Suprapubic skin (tissue), 4 donors: ENCODE measurements around the gene RCAN2. TPM values are rescaled to one million over a fixed set of nuclear protein-coding genes. Genes with fewer than 3 reads are reported as not detected.
"Not testable (repeated sequence)": the region's sequence is repeated elsewhere in the genome, so short reads cannot be mapped to it uniquely, and the experiment has no call there.

Experiments used
- DNase-seq, 2 donors: peaks; one replicate each; pipeline ENCODE4 v3.0.0-alpha.2; 2019; ENCODE audit warnings: low spot score in 2 of 2
- H3K27ac ChIP-seq: fragments of 200-600 bp; sonication (generic); one replicate; pipeline ENCODE4 v1.5.1; 2019
- H3K27me3 ChIP-seq: fragments of 200-600 bp; sonication (generic); one replicate; pipeline ENCODE4 v1.5.1; 2019
- H3K36me3 ChIP-seq: fragments of 200-600 bp; sonication (generic); one replicate; pipeline ENCODE4 v1.5.1; 2019
- H3K4me1 ChIP-seq: fragments of 200-600 bp; sonication (generic); one replicate; pipeline ENCODE4 v1.5.1; 2019
- H3K4me3 ChIP-seq: fragments of 200-600 bp; sonication (generic); one replicate; pipeline ENCODE4 v1.5.1; 2019; ENCODE audit warnings: mild to moderate bottlenecking
- H3K9me3 ChIP-seq: fragments of 200-600 bp; sonication (generic); one replicate; pipeline ENCODE4 v1.5.1; 2019
- EP300 ChIP-seq: sonication (generic); formaldehyde crosslinking; IDR thresholded peaks from one replicate; pipeline ENCODE4 v1.6.1; 2017; ENCODE audit warnings: antibody characterized with exemption
- POLR2A ChIP-seq, 2 donors: fragments of 450-650 bp; IDR thresholded peaks; one replicate each; pipeline ENCODE4 v1.6.1; 2017; ENCODE audit warnings: antibody characterized with exemption in 2 of 2, mild to moderate bottlenecking in 2 of 2, moderate library complexity in 2 of 2
- POLR2AphosphoS5 ChIP-seq, 3 donors: sonication (generic); formaldehyde crosslinking; IDR thresholded peaks; one replicate each; pipeline ENCODE4 v1.6.1; 2017; ENCODE audit warnings: antibody characterized with exemption in 3 of 3
- WGBS: methylation state at CpG from one replicate; pipeline ENCODE4 v1.1.5; 2018; 5-methylcytosine and 5-hydroxymethylcytosine counted together
- total RNA-seq, 4 donors: library from RNA; depleted of rRNA; stranded (reverse); fragments of >200 nt; gene quantifications; one replicate each; pipeline ENCODE4 v1.1.0, GENCODE V29; 2016
- TF ChIP-seq, protein P1 (sequence below), 2 donors: fragments of 200-600 bp in 1 of 2; fragments of 450-650 bp in 1 of 2; sonication (generic) in 1 of 2; IDR thresholded peaks; one replicate each; pipeline ENCODE4 v1.5.1; 2016 to 2019; ENCODE audit warnings: antibody characterized with exemption in 2 of 2, mild to moderate bottlenecking in 1 of 2, moderate library complexity in 1 of 2

RCAN2 gene
- total RNA-seq, 4 donors from 2014 or later, result 6.7 to 15.3 (median 13.8) TPM

DNA sequence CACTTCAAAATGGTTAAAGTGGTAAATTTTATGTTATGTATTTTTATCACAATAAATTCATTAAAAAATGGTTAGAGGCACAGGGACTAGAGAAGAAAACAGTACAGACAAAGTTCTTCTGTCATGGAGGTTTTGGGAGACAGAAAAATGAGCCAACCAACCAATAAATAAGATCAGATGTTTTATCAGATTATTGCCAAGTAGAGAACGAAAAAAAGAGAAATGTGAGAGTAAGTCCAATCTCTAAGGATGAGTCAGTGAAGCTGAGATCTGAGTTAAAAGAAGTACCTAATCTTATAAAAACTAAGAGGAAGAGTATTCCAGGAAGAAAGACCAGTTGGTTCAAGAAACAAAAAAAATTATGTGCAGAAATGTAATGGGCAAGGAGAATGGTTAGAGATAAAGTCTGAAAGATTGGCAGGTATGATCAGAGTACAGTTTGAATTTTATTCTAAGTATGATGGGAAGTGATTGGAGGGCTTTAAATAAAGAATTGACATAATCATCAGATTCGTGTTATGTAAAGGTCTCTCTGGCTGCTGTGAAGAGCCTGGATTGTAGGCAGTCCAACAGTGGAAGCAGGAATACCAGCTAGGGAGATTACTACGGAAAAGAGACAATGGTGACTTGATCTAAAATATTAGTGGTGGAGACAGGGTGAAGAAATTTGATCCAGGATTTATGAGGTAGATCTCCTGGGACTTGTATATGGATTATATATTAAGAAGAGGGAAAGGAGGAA is 79.6 kb downstream of the RCAN2 start:
- Histone ChIP-seq H3K27me3 (no peaks in the 10 kb centered on the region), H3K4me1 (peaks cover 12% of the 10 kb centered on the region), H3K4me3 (no peak overlapping the region), H3K27ac (no peak overlapping the region), H3K9me3 (no peaks in the 10 kb centered on the region), H3K36me3 (no peaks in the 10 kb centered on the region)
- WGBS, result 41% methylated on average over 3 of the region's 3 CpGs
- TF ChIP-seq, protein P1, sequence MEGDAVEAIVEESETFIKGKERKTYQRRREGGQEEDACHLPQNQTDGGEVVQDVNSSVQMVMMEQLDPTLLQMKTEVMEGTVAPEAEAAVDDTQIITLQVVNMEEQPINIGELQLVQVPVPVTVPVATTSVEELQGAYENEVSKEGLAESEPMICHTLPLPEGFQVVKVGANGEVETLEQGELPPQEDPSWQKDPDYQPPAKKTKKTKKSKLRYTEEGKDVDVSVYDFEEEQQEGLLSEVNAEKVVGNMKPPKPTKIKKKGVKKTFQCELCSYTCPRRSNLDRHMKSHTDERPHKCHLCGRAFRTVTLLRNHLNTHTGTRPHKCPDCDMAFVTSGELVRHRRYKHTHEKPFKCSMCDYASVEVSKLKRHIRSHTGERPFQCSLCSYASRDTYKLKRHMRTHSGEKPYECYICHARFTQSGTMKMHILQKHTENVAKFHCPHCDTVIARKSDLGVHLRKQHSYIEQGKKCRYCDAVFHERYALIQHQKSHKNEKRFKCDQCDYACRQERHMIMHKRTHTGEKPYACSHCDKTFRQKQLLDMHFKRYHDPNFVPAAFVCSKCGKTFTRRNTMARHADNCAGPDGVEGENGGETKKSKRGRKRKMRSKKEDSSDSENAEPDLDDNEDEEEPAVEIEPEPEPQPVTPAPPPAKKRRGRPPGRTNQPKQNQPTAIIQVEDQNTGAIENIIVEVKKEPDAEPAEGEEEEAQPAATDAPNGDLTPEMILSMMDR (IDR thresholded peaks at IDR 0.05), result no peak
- TF ChIP-seq POLR2A (IDR thresholded peaks at IDR 0.05) (no peak), POLR2AphosphoS5 (IDR thresholded peaks at IDR 0.05) (no peak), EP300 (no peak)
- no peak for DNase-seq

DNA sequence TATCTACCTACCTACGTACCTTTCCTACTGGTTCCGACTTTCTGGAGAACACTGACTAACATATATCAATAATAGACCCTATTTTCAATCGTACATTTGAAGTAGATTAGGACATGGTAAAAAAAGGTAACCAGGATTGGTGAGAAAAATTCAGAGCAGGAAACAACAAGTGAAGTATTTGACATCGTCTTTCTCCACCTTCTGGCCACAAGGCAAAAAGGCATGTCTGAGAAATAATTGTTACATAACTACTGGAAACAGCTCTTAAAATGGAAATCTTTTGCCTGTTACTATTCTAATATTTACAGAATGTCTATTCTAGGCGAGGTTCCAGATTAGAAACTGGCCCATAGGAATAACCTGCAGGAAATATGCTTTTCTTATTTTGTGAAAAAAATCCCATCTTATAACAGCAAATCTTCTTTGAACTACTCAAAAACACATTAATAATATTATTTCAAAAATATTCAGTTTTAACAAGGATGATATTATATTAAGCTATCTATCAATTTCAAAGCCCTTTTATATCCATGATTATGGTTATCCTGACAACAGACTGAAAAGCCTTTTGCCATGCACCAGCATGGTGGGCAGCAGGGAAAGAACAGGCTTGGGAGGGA is 80.8 kb downstream of the RCAN2 start:
- Histone ChIP-seq H3K9me3 (no peaks in the 10 kb centered on the region), H3K4me1 (peaks cover 12% of the 10 kb centered on the region), H3K27me3 (no peaks in the 10 kb centered on the region), H3K27ac (no peak overlapping the region), H3K4me3 (no peak overlapping the region), H3K36me3 (no peaks in the 10 kb centered on the region)
- TF ChIP-seq EP300, result no peak
- TF ChIP-seq, protein P1 (IDR thresholded peaks at IDR 0.05), result peak; percentile 53 to 93
- DNase-seq, result no peak
- 17% methylated on average over 5 of the region's 5 CpGs for WGBS

DNA sequence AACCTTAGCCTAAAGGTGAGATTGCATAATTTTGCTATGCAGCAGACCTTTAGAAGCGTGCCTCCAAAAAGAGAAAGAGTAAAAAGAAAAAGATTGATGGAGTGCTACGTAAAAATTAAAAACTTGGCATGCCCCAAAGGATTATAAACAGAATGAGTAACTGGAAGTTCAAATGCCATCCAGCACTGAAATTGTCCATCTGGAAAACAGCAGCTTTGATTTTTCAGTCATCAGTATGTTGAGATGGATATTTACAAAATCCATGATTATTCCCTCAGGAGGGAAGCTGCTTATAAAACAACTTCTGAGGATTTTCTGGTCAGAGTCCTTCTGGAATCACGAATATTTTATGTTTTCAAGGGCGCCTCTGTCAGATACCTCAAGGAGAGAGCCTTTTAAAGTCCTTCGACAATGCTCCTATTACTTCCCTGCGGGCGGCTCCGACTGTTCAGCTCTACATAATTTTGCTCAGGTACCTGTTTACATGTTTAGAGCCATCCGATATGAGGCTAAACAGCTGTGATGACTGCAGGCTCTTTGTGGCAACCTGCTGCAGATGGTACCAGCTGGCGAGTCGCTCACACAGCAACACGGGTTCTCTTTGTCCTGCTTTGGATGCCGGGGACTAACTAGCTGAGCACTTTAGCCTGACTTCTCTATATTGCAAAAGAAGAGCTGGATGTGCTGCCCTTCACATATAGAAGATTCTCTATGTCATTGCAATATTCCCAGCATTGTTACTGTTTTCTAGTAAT is 83.3 kb downstream of the RCAN2 start:
- no peaks in the 10 kb centered on the region for H3K36me3 ChIP-seq
- 68% methylated on average over 13 of the region's 13 CpGs for WGBS
- no peaks in the 10 kb centered on the region for H3K27me3 ChIP-seq
- TF ChIP-seq EP300 (no peak), POLR2A (IDR thresholded peaks at IDR 0.05) (no peak), POLR2AphosphoS5 (IDR thresholded peaks at IDR 0.05) (no peak)
- TF ChIP-seq, protein P1 (IDR thresholded peaks at IDR 0.05), result no peak
- no peak for DNase-seq
- no peak overlapping the region for H3K4me3 ChIP-seq
- H3K4me1 ChIP-seq, result peaks cover 12% of the 10 kb centered on the region
- H3K9me3 ChIP-seq, result no peaks in the 10 kb centered on the region
- H3K27ac ChIP-seq, result no peak overlapping the region

DNA sequence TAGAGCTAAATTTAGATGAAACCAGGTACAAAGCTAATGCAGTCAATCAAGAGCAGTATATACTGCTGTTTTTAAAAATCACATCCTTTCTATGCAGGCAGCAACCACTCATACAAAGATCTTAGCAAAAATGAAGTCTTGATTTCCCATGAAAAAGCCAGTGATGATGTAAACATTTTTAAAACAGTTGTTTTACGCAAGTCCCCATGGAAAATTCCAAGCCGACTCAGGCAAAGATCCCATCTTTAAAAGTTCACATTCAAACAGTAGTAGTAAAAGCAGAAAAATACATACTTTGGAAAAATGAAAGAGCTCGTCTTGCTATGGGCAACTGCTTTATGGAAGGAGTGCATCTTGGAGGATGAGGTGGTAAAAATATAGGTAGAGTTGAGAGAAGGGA is 84.0 kb downstream of the RCAN2 start:
- 81% methylated on average over 3 of the region's 3 CpGs for WGBS
- Histone ChIP-seq H3K27me3 (no peaks in the 10 kb centered on the region), H3K4me1 (peaks cover 12% of the 10 kb centered on the region), H3K27ac (no peak overlapping the region), H3K4me3 (no peak overlapping the region), H3K36me3 (no peaks in the 10 kb centered on the region), H3K9me3 (no peaks in the 10 kb centered on the region)
- DNase-seq, result no peak
- TF ChIP-seq POLR2A (IDR thresholded peaks at IDR 0.05) (no peak), POLR2AphosphoS5 (IDR thresholded peaks at IDR 0.05) (no peak), EP300 (no peak)
- TF ChIP-seq, protein P1 (IDR thresholded peaks at IDR 0.05), result no peak

DNA sequence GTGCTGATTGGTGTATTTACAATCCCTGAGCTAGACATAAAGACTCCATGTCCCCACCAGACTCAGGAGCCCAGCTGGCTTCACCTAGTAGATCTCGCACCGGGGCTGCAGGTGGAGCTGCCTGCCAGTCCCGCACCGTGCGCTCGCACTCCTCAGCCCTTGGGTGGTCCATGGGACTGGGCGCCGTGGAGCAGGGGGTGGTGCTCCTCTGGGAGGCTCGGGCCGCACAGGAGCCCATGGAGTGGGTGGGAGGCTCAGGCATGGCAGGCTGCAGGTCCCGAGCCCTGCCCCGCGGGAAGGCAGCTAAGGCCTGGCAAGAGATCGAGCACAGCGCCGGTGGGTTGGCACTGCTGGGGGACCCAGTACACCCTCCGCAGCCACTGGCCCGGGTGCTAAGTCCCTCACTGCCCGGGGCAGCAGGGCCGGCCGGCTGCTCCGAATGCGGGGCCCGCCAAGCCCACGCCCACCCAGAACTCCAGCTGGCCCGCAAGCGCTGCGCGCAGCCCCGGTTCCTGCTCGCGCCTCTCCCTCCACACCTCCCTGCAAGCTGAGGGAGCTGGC is 85.5 kb downstream of the RCAN2 start:
- not testable (repeated sequence) for DNase-seq, H3K9me3 ChIP-seq, H3K27ac ChIP-seq, H3K36me3 ChIP-seq, H3K4me3 ChIP-seq, H3K27me3 ChIP-seq, H3K4me1 ChIP-seq
- no CpG with 5 or more reads among the region's 32 CpGs for WGBS
